ENCODE data around the gene KIAA1328. TPM values are rescaled to one million over a fixed set of nuclear protein-coding genes. Genes with fewer than 3 reads are reported as not detected.
"Not testable (repeated sequence)": the region's sequence is repeated elsewhere in the genome, so short reads cannot be mapped to it uniquely, and the experiment has no call there.

The KIAA1328 gene
- total RNA-seq, 6 experiments from 2014 or later = 2.7 to 3.3 (median 3.0) TPM

DNA sequence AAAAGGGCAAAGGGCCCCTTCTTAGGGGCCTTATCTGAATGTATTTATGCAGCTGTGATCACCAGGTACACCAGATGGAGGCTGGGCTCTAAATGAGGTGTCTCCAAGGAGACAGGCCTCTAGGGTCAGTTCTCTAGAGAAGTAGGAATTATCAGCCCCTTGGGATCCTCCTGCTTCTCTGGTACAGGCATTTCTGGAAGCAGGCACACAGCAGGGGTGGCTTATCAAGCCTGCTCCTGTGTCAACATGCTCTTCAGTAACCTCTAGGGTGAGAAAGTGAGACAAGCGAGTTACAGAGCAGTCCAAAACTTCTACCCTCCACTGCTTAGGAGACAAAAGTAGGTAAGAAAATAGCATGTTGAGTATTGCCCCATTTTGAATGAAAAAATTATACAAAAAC, 13.9 kb upstream of the KIAA1328 start:
- TF ChIP-seq, protein P1, sequence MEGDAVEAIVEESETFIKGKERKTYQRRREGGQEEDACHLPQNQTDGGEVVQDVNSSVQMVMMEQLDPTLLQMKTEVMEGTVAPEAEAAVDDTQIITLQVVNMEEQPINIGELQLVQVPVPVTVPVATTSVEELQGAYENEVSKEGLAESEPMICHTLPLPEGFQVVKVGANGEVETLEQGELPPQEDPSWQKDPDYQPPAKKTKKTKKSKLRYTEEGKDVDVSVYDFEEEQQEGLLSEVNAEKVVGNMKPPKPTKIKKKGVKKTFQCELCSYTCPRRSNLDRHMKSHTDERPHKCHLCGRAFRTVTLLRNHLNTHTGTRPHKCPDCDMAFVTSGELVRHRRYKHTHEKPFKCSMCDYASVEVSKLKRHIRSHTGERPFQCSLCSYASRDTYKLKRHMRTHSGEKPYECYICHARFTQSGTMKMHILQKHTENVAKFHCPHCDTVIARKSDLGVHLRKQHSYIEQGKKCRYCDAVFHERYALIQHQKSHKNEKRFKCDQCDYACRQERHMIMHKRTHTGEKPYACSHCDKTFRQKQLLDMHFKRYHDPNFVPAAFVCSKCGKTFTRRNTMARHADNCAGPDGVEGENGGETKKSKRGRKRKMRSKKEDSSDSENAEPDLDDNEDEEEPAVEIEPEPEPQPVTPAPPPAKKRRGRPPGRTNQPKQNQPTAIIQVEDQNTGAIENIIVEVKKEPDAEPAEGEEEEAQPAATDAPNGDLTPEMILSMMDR (IDR thresholded peaks at IDR 0.05) = no peak
- Mint-ChIP-seq H3K4me3 (no peak overlapping the region), H3K36me3 (ENCODE audit: low read depth) (no peaks in the 10 kb centered on the region)

DNA sequence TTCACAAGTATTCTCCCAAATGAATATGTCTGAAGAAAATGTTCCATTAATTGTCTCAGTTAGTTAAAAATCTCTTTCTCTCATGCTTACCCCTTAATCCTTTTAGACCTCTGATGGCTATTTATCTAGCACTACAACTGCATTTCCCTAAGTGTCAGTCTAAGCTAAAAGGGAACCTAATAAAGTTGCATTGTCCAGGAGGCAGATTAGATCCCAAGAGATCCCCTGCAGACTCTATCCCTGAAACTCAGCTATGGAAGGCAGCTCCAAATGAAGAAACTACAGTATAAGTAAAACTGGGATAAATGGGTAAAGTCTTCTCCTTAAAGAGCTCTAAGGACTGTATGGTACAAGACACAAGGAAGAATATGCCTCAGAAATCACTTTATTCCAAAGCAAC, 12.8 kb upstream of the KIAA1328 start:
- not testable (repeated sequence) for H3K27ac Mint-ChIP-seq
- H3K4me1 Mint-ChIP-seq (ENCODE audit: low read depth) = peaks cover 25% of the 10 kb centered on the region

More for the DNA sequence above, 13.9 kb upstream of the KIAA1328 start:
- Mint-ChIP-seq H3K27ac (no peak overlapping the region), H3K9me3 (no peaks in the 10 kb centered on the region), H3K4me1 (ENCODE audit: low read depth) (peaks cover 36% of the 10 kb centered on the region), H3K27me3 (ENCODE audit: insufficient read depth) (peaks cover 1% of the 10 kb centered on the region; the same call in 1 of the 2 replicates)
- DNase-seq = no peak

GRCh38 chr18:36817039-36817438, 11.9 kb upstream of the KIAA1328 start:
- Mint-ChIP-seq H3K4me1 (ENCODE audit: low read depth) (peaks cover 21% of the 10 kb centered on the region), H3K36me3 (ENCODE audit: low read depth) (peaks cover 13% of the 10 kb centered on the region; the same call in 1 of the 2 replicates)
- no peak for DNase-seq

More for the DNA sequence above, 12.8 kb upstream of the KIAA1328 start:
- DNase-seq; H3K9me3 Mint-ChIP-seq; H3K36me3 Mint-ChIP-seq (ENCODE audit: low read depth); H3K27me3 Mint-ChIP-seq (ENCODE audit: insufficient read depth); H3K4me3 Mint-ChIP-seq: not testable (repeated sequence)

DNA sequence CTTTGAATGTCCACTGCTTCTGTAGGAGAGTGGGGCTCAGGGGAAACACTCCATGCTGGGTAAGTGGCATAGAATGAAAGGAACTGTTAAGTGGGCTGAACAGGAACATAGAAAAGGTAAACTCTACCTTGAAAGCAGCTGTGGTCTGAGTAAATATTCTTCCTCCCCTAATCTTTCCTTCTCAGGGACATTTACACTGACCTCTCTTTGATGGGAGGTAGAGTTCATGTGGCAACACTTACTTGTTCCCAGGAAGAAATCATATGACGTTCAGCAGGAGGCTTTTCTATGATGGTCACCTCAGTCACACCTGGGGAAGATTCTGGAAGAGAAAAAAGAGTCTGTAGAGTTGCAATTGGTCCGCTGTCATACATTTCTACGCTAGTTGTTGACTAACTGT, 10.3 kb upstream of the KIAA1328 start:
- Mint-ChIP-seq H3K27ac (no peak overlapping the region), H3K36me3 (ENCODE audit: low read depth) (peaks cover 13% of the 10 kb centered on the region), H3K4me1 (ENCODE audit: low read depth) (peaks cover 5% of the 10 kb centered on the region; the same call in 1 of the 2 replicates), H3K4me3 (no peak overlapping the region), H3K27me3 (ENCODE audit: insufficient read depth) (no peaks in the 10 kb centered on the region), H3K9me3 (no peaks in the 10 kb centered on the region)
- TF ChIP-seq, protein P1 (IDR thresholded peaks at IDR 0.05) = no peak
- DNase-seq = no peak

More at GRCh38 chr18:36817039-36817438, 11.9 kb upstream of the KIAA1328 start:
- no peak overlapping the region for H3K4me3 Mint-ChIP-seq
- no peaks in the 10 kb centered on the region for H3K9me3 Mint-ChIP-seq
- H3K27ac Mint-ChIP-seq = no peak overlapping the region
- H3K27me3 Mint-ChIP-seq (ENCODE audit: insufficient read depth) = peaks cover 1% of the 10 kb centered on the region; the same call in 1 of the 2 replicates
- TF ChIP-seq, protein P1 (IDR thresholded peaks at IDR 0.05) = no peak

- Mint-ChIP-seq H3K27me3 (ENCODE audit: insufficient read depth) (no peaks in the 10 kb centered on the region), H3K36me3 (ENCODE audit: low read depth) (peaks cover 20% of the 10 kb centered on the region), H3K27ac (no peak overlapping the region), H3K4me3 (no peak overlapping the region), H3K4me1 (ENCODE audit: low read depth) (peaks cover 10% of the 10 kb centered on the region; the same call in 1 of the 2 replicates), H3K9me3 (no peaks in the 10 kb centered on the region)
- TF ChIP-seq, protein P1 (IDR thresholded peaks at IDR 0.05) = no peak
- DNase-seq = no peak
These were observed 9.3 kb upstream of the KIAA1328 start for GRCh38 chr18:36819621-36820020.

DNA sequence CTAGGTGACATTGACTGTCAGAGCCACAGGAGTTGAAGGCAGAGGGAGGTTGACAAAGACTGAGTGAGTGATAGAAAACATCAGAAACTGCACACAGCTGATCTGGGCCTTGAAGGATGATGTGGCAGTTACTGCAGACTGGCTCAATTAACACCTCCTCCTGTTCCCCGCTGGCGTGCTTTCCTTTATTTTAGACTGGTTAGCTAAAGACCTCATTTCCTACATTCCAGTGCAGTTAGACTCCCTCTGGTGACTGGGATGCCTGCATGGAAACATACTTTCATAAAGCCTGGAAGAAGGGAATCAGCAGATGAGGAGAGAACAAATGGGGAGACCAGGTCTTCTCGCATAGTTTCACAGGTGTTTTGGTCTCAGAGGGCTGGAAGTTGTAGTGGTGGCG, 7.2 kb upstream of the KIAA1328 start:
- no peaks in the 10 kb centered on the region for H3K27me3 Mint-ChIP-seq (ENCODE audit: insufficient read depth)
- peaks cover 10% of the 10 kb centered on the region; the same call in 1 of the 2 replicates for H3K4me1 Mint-ChIP-seq (ENCODE audit: low read depth)
- H3K27ac Mint-ChIP-seq = no peak overlapping the region; the same call in 1 of the 2 replicates
- TF ChIP-seq, protein P1 (IDR thresholded peaks at IDR 0.05) = no peak
- H3K36me3 Mint-ChIP-seq (ENCODE audit: low read depth) = peaks cover 20% of the 10 kb centered on the region
- H3K9me3 Mint-ChIP-seq = no peaks in the 10 kb centered on the region
- DNase-seq = no peak
- no peak overlapping the region for H3K4me3 Mint-ChIP-seq
